ENCODE results near the gene ZNF76. TPM values are rescaled to one million over a fixed set of nuclear protein-coding genes. Genes with fewer than 3 reads are reported as not detected.

The ZNF76 gene
- total and polyA plus RNA-seq, 2 of the 13 experiments (the other 11 are each of a cell fraction or from before 2014, with no cell fraction given), result 13.2 to 26.4 TPM

- TF ChIP-seq, protein P1, sequence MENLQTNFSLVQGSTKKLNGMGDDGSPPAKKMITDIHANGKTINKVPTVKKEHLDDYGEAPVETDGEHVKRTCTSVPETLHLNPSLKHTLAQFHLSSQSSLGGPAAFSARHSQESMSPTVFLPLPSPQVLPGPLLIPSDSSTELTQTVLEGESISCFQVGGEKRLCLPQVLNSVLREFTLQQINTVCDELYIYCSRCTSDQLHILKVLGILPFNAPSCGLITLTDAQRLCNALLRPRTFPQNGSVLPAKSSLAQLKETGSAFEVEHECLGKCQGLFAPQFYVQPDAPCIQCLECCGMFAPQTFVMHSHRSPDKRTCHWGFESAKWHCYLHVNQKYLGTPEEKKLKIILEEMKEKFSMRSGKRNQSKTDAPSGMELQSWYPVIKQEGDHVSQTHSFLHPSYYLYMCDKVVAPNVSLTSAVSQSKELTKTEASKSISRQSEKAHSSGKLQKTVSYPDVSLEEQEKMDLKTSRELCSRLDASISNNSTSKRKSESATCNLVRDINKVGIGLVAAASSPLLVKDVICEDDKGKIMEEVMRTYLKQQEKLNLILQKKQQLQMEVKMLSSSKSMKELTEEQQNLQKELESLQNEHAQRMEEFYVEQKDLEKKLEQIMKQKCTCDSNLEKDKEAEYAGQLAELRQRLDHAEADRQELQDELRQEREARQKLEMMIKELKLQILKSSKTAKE (CRISPR knock-in tag; IDR thresholded peaks at IDR 0.05; ENCODE audit: borderline replicate concordance), result peak; percentile 38; the same call in 1 of the 2 replicates
- TF ChIP-seq ZNF318 (CRISPR knock-in tag; IDR thresholded peaks at IDR 0.05) (no peak; the same call in 1 of the 2 replicates), MYNN (CRISPR knock-in tag; IDR thresholded peaks at IDR 0.05; ENCODE audit: low read depth) (no peak), ZNF30 (CRISPR knock-in tag; IDR thresholded peaks at IDR 0.05) (peak; percentile 26; the same call in 1 of the 2 replicates), ATF1 (CRISPR knock-in tag; IDR thresholded peaks at IDR 0.05) (no peak), IRF1 (CRISPR knock-in tag; IDR thresholded peaks at IDR 0.05; ENCODE audit: low read depth) (0 out of 2 replicates have a peak, but pooled peaks have one; percentile 78), ZSCAN12 (CRISPR knock-in tag; IDR thresholded peaks at IDR 0.05) (peak; percentile 76; the same call in 1 of the 2 replicates), ZBTB34 (CRISPR knock-in tag; IDR thresholded peaks at IDR 0.05) (0 out of 2 replicates have a peak, but pooled peaks have one; percentile 19), ZSCAN20 (CRISPR knock-in tag; IDR thresholded peaks at IDR 0.05; ENCODE audit: borderline replicate concordance) (peak; percentile 88), DR1 (CRISPR knock-in tag; IDR thresholded peaks at IDR 0.05) (peak; percentile 61; the same call in 1 of the 2 replicates)
- TF ChIP-seq, protein P2, sequence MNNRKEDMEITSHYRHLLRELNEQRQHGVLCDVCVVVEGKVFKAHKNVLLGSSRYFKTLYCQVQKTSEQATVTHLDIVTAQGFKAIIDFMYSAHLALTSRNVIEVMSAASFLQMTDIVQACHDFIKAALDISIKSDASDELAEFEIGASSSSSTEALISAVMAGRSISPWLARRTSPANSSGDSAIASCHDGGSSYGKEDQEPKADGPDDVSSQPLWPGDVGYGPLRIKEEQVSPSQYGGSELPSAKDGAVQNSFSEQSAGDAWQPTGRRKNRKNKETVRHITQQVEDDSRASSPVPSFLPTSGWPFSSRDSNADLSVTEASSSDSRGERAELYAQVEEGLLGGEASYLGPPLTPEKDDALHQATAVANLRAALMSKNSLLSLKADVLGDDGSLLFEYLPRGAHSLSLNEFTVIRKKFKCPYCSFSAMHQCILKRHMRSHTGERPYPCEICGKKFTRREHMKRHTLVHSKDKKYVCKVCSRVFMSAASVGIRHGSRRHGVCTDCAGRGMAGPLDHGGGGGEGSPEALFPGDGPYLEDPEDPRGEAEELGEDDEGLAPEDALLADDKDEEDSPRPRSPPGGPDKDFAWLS (CRISPR knock-in tag; IDR thresholded peaks at IDR 0.05; ENCODE audit: borderline replicate concordance), result peak; percentile 86; the same call in 1 of the 2 replicates
Measured at GRCh38 chr6:35318196-35319171, 58.9 kb downstream of the ZNF76 start (continued).
